HUES64 (cell line): ENCODE results near the gene NINJ1.
"Not testable (repeated sequence)": the region's sequence is repeated elsewhere in the genome, so short reads cannot be mapped to it uniquely, and the experiment has no call there.

Experiments used
- H3K27ac ChIP-seq: 2 replicates; pipeline ENCODE4 v1.7.0; 2013; ENCODE audit warnings: low read depth, low read length, inconsistent platforms
- H3K27me3 ChIP-seq: 2 replicates; pipeline ENCODE4 v1.6.1; 2013; ENCODE audit warnings: mild to moderate bottlenecking, low read length; ENCODE audit not compliant: insufficient read depth
- H3K36me3 ChIP-seq: 2 replicates; pipeline ENCODE4 v1.6.1; 2013; ENCODE audit warnings: mild to moderate bottlenecking, low read length; ENCODE audit not compliant: insufficient read depth
- H3K4me1 ChIP-seq: 2 replicates; pipeline ENCODE4 v1.6.1; 2013; ENCODE audit warnings: mild to moderate bottlenecking, low read length, moderate library complexity; ENCODE audit not compliant: insufficient read depth
- H3K4me3 ChIP-seq: 2 replicates; pipeline ENCODE4 v1.5.1; 2013; ENCODE audit warnings: mild to moderate bottlenecking, low read length, moderate library complexity
- H3K9ac ChIP-seq: 2 replicates; pipeline ENCODE4 v1.6.1; 2013; ENCODE audit warnings: mild to moderate bottlenecking, low read depth, low read length
- H3K9me3 ChIP-seq: 2 replicates; pipeline ENCODE4 v1.6.1; 2013; ENCODE audit warnings: low read depth, low read length; ENCODE audit not compliant: insufficient read depth
- WGBS: fragments of 150-250, 120-280 bp; methylation state at CpG from one replicate; pipeline ENCODE4 v1.1.7; 2013; ENCODE audit warnings: missing lambda C conversion rate; 5-methylcytosine and 5-hydroxymethylcytosine counted together

The NINJ1 gene

GRCh38 chr9:93105620-93106019, 28.4 kb downstream of the NINJ1 start:
- Histone ChIP-seq H3K27me3 (no peaks in the 10 kb centered on the region), H3K9me3 (no peaks in the 10 kb centered on the region), H3K27ac (no peak overlapping the region), H3K9ac (no peak overlapping the region), H3K4me3 (no peak overlapping the region), H3K36me3 (no peaks in the 10 kb centered on the region), H3K4me1 (no peaks in the 10 kb centered on the region)
- 100% methylated on average over 1 of the region's 1 CpG for WGBS

GRCh38 chr9:93101086-93101485, 33.0 kb downstream of the NINJ1 start:
- H3K36me3 ChIP-seq, H3K4me3 ChIP-seq: not testable (repeated sequence)
- WGBS: 95% methylated on average over 11 of the region's 11 CpGs

GRCh38 chr9:93100276-93100636, 33.8 kb downstream of the NINJ1 start:
- peaks cover 9% of the 10 kb centered on the region; the same call in 1 of the 2 replicates for H3K27me3 ChIP-seq
- no peaks in the 10 kb centered on the region for H3K4me1 ChIP-seq
- no peaks in the 10 kb centered on the region for H3K9me3 ChIP-seq
- no peak overlapping the region for H3K4me3 ChIP-seq
- no peak overlapping the region for H3K27ac ChIP-seq
- no peaks in the 10 kb centered on the region for H3K36me3 ChIP-seq
- WGBS: 97% methylated on average over 7 of the region's 8 CpGs
- H3K9ac ChIP-seq: no peak overlapping the region

More at GRCh38 chr9:93101086-93101485, 33.0 kb downstream of the NINJ1 start:
- H3K4me1 ChIP-seq, H3K9me3 ChIP-seq, H3K27ac ChIP-seq, H3K9ac ChIP-seq, H3K27me3 ChIP-seq: not testable (repeated sequence)

- Histone ChIP-seq H3K9me3 (no peaks in the 10 kb centered on the region), H3K27ac (no peak overlapping the region), H3K27me3 (peaks cover 9% of the 10 kb centered on the region; the same call in 1 of the 2 replicates), H3K4me1 (0 out of 2 replicates have a peak, but pooled peaks cover 4% of the 10 kb centered on the region), H3K36me3 (no peaks in the 10 kb centered on the region), H3K4me3 (no peak overlapping the region), H3K9ac (no peak overlapping the region)
- 94% methylated on average over 16 of the region's 16 CpGs for WGBS
Measured at GRCh38 chr9:93099551-93100275, 34.3 kb downstream of the NINJ1 start.

GRCh38 chr9:93098236-93098946, 35.7 kb downstream of the NINJ1 start:
- Histone ChIP-seq H3K4me1 (0 out of 2 replicates have a peak, but pooled peaks cover 4% of the 10 kb centered on the region), H3K27me3 (peaks cover 9% of the 10 kb centered on the region; the same call in 1 of the 2 replicates), H3K27ac (no peak overlapping the region), H3K36me3 (no peaks in the 10 kb centered on the region), H3K9me3 (no peaks in the 10 kb centered on the region), H3K4me3 (no peak overlapping the region), H3K9ac (no peak overlapping the region)
- 83% methylated on average over 15 of the region's 15 CpGs for WGBS

GRCh38 chr9:93097511-93098201, 36.4 kb downstream of the NINJ1 start:
- 84% methylated on average over 11 of the region's 11 CpGs for WGBS
- Histone ChIP-seq H3K9me3 (no peaks in the 10 kb centered on the region), H3K4me3 (no peak overlapping the region), H3K27me3 (peaks cover 9% of the 10 kb centered on the region; the same call in 1 of the 2 replicates), H3K9ac (no peak overlapping the region), H3K27ac (no peak overlapping the region), H3K4me1 (0 out of 2 replicates have a peak, but pooled peaks cover 4% of the 10 kb centered on the region), H3K36me3 (no peaks in the 10 kb centered on the region)

- Histone ChIP-seq H3K9me3 (no peaks in the 10 kb centered on the region), H3K4me1 (0 out of 2 replicates have a peak, but pooled peaks cover 4% of the 10 kb centered on the region), H3K4me3 (peak overlapping the region; percentile 88), H3K27me3 (peaks cover 9% of the 10 kb centered on the region; the same call in 1 of the 2 replicates), H3K27ac (no peak overlapping the region), H3K36me3 (no peaks in the 10 kb centered on the region), H3K9ac (no peak overlapping the region)
- 35% methylated on average over 16 of the region's 16 CpGs for WGBS
Measured at GRCh38 chr9:93096811-93097382, 37.2 kb downstream of the NINJ1 start.

- Histone ChIP-seq H3K36me3 (no peaks in the 10 kb centered on the region), H3K4me1 (0 out of 2 replicates have a peak, but pooled peaks cover 4% of the 10 kb centered on the region), H3K27me3 (peaks cover 9% of the 10 kb centered on the region; the same call in 1 of the 2 replicates), H3K27ac (peak within 1 kb of the TSS; percentile 83), H3K9me3 (no peaks in the 10 kb centered on the region), H3K9ac (peak within 1 kb of the TSS; percentile 70), H3K4me3 (peak within 1 kb of the TSS; percentile 88)
- 2% methylated on average over 65 of the region's 65 CpGs for WGBS
Measured at GRCh38 chr9:93096131-93096802, 37.8 kb downstream of the NINJ1 start, which contains the start of gene CARD19. Gene CARD19, plus strand, starts transcription at chr9:93096217. Its CDS starts 129 bp downstream, at chr9:93096346.

GRCh38 chr9:93095205-93096130, 38.6 kb downstream of the NINJ1 start:
- 6% methylated on average over 92 of the region's 95 CpGs for WGBS
- peak overlapping the region; percentile 88 for H3K4me3 ChIP-seq
- 0 out of 2 replicates have a peak, but pooled peaks cover 4% of the 10 kb centered on the region for H3K4me1 ChIP-seq
- no peaks in the 10 kb centered on the region for H3K9me3 ChIP-seq
- H3K36me3 ChIP-seq: no peaks in the 10 kb centered on the region
- peak overlapping the region; percentile 70 for H3K9ac ChIP-seq
- H3K27ac ChIP-seq: peak overlapping the region; percentile 83
- peaks cover 9% of the 10 kb centered on the region; the same call in 1 of the 2 replicates for H3K27me3 ChIP-seq
